Measurements from ENCODE around the gene MAP2K7. TPM values are rescaled to one million over a fixed set of nuclear protein-coding genes. Genes with fewer than 3 reads are reported as not detected.

The MAP2K7 gene
- total and polyA plus RNA-seq, 11 donors: 11.6 to 35.5 (median 23.5) TPM

DNA sequence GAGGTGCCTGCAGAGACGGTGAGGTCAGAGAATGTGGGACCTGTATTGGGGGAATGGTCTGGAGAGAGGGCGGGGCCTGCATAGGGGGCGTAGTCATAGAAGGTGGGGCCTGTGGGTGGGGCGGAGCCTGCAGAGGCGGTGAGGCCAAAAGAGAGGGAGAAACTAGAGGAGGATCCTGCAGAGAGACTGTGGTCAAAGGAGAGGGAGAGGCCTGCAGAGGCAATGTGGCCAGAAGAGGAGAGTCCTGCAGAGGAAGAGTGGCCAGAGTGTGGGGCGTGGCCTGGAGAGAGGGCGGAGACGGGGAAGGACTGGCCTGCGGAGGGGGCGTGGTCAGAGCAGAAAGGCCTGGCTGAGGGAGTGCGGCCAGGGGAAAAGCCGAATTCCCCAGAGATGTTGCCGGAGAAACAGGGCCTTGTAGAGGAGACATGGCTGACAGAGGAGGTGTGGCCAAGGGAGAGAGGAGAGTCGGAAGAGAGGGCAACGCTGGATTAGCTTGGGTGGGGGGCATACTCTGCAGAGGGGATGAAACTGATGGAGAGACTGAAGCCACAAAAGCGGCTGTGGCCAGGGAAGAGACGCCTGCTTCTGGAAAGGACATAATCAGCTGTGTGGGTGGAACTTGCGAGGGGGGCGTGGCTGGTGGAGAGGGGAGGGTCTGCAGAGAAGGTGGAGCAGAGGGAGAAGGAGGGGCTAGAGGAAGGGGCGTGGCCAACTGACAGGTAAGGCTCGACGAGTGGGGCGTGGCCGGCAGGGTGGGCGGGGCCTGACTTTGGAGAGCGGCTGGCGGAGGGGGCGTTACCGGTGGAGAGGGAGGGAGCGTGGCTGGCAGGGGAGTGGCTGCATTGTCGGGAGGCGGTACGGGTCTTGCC, 32.0 kb upstream of the MAP2K7 start:
- 7 to 10% (median 9%) methylated on average over 33 of the region's 33 CpGs for WGBS, 4 donors
- Histone ChIP-seq H3K4me3 (peak overlapping the region in 10 of 12 donors; percentile 14 to 47 (median 32)), H3K36me3 (no peaks in the 10 kb centered on the region), H3K9me3 (no peaks in the 10 kb centered on the region), H3K27ac (peak overlapping the region in 1 of 12 donors; percentile 7), H3K4me1 (peaks cover 4 to 56% (median 22%) of the 10 kb centered on the region in 12 donors), H3K27me3 (peaks cover 13 to 54% (median 29%) of the 10 kb centered on the region in 9 donors)
- TF ChIP-seq, protein P1, sequence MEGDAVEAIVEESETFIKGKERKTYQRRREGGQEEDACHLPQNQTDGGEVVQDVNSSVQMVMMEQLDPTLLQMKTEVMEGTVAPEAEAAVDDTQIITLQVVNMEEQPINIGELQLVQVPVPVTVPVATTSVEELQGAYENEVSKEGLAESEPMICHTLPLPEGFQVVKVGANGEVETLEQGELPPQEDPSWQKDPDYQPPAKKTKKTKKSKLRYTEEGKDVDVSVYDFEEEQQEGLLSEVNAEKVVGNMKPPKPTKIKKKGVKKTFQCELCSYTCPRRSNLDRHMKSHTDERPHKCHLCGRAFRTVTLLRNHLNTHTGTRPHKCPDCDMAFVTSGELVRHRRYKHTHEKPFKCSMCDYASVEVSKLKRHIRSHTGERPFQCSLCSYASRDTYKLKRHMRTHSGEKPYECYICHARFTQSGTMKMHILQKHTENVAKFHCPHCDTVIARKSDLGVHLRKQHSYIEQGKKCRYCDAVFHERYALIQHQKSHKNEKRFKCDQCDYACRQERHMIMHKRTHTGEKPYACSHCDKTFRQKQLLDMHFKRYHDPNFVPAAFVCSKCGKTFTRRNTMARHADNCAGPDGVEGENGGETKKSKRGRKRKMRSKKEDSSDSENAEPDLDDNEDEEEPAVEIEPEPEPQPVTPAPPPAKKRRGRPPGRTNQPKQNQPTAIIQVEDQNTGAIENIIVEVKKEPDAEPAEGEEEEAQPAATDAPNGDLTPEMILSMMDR (IDR thresholded peaks at IDR 0.05): no peak
- TF ChIP-seq POLR2A (IDR thresholded peaks at IDR 0.05): no peak
- intact Hi-C loops (cut with DNase I): no loop called here
- DNase-seq (peak; percentile 86 to 89 (median 89)), ATAC-seq (peak; percentile 49 to 80 (median 56))

DNA sequence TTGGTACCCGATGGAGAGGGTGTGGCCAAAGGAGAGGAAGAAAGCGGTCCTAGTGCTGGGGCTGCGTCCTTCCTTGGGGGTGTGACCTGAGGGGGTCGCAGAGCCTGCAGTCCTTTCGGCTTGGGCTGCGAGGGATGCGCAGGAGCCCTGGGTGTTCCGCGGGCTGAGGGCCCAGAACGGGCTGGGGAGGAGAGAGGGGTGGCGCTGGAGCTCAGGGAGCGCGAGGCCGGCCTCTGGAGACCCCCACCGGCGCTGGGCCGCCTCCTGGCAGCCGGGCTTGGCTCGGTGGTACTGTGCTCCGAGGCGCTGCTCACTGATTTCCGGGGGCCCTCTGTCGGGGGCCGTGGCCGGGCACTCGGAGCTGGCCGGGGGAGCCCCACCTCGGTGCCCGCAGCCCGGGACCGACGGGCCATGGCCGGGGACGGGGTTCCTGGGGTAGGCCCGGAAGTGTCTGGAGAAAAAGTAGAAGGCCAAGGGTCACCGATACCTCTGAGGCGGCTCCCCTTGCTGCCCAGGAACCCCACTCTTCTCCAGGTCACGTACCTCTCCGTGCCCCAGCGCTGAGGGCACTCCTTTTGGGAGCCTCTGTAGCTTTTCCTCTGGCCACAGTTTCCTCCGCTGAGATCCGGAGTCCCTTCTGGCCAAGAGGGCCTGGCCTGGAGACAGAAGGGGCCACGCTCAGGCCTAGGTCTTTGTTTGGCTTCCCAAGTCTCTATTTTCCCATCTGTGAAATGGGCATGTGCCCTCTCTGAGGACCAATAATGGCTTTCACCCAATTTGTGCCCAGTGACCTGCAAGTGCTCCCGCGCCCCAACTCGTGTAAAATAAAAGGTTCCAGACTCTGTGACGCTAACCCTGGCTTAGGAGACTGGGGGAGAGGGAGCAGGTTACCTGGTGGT, 31.1 kb upstream of the MAP2K7 start:
- intact Hi-C loops (cut with DNase I): no loop called here
- Histone ChIP-seq H3K27me3 (peaks cover 10 to 46% (median 26%) of the 10 kb centered on the region in 9 donors), H3K4me3 (peak overlapping the region in 5 of 12 donors; percentile 25 to 42 (median 33)), H3K9me3 (no peaks in the 10 kb centered on the region), H3K4me1 (peaks cover 4 to 56% (median 22%) of the 10 kb centered on the region in 12 donors), H3K36me3 (no peaks in the 10 kb centered on the region), H3K27ac (no peak overlapping the region)
- DNase-seq: no peak
- no peak for TF ChIP-seq POLR2A (IDR thresholded peaks at IDR 0.05)
- TF ChIP-seq, protein P1 (IDR thresholded peaks at IDR 0.05): no peak
- WGBS, 4 donors: 48 to 70% (median 58%) methylated on average over 34 to 47 of the region's 47 CpGs
- no peak for ATAC-seq

DNA sequence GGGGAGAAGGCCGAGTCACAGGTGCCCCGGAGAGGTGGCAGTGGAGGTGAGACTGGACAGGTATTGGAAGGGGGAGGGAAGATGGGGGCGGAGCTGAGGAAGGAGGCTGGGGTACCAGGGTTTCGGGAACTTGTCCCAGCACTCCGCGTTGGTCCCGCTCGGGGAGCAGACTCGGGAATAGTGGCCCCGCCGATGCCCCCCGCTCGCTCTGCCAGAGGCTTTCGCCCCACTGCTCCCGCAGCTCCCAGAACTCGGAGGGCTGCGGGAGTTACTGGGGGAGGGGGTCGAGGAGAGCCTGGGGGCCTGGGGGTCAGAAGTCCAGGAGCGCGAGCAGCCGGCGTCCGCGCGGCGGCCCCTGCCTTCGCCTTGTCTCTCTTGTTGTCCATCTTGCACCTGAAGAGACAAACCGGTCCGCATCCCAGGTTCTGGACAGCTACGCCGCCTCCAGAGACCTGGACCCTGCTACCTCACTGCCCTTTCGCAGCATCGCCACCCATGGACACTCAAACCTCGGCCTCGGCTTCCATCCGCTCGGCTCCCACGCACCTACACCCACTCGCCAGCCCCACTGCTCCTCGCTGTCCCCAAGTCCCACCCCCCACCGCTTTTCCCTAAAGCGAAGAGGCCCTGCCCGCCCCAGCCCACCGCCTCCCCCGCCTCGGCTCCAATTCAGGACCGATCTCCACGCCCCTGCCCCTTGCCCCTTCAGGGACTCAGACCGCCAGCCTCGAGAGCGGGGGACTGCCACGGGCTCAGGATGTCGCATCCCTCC, 30.2 kb upstream of the MAP2K7 start:
- Histone ChIP-seq H3K27me3 (peaks cover 10 to 38% (median 25%) of the 10 kb centered on the region in 9 donors), H3K27ac (no peak overlapping the region), H3K4me3 (peak overlapping the region in 11 of 12 donors; percentile 13 to 56 (median 41)), H3K4me1 (peaks cover 4 to 53% (median 18%) of the 10 kb centered on the region in 12 donors), H3K36me3 (no peaks in the 10 kb centered on the region), H3K9me3 (no peaks in the 10 kb centered on the region)
- no peak for ATAC-seq
- no peak for DNase-seq
- 12 to 18% (median 14%) methylated on average over 32 to 53 of the region's 53 CpGs for WGBS, 4 donors
- intact Hi-C loops (cut with DNase I): no loop called here
- no peak for TF ChIP-seq POLR2A (IDR thresholded peaks at IDR 0.05)
- TF ChIP-seq, protein P1 (IDR thresholded peaks at IDR 0.05): no peak
